A549 treated with ZK216348 at 1 μM for 4 hours (cell line): ENCODE data around the gene DUS3L. TPM values are rescaled to one million over a fixed set of nuclear protein-coding genes. Genes with fewer than 3 reads are reported as not detected.

Source experiments
- total RNA-seq: library from RNA; stranded (reverse); fragments of 200-300 nt; extraction: Qiagen RNA extraction; gene quantifications from 5 replicates; pipeline ENCODE4 v1.2.3, GENCODE V29; 2022; ENCODE audit warnings: low read depth

Gene DUS3L, protein sequence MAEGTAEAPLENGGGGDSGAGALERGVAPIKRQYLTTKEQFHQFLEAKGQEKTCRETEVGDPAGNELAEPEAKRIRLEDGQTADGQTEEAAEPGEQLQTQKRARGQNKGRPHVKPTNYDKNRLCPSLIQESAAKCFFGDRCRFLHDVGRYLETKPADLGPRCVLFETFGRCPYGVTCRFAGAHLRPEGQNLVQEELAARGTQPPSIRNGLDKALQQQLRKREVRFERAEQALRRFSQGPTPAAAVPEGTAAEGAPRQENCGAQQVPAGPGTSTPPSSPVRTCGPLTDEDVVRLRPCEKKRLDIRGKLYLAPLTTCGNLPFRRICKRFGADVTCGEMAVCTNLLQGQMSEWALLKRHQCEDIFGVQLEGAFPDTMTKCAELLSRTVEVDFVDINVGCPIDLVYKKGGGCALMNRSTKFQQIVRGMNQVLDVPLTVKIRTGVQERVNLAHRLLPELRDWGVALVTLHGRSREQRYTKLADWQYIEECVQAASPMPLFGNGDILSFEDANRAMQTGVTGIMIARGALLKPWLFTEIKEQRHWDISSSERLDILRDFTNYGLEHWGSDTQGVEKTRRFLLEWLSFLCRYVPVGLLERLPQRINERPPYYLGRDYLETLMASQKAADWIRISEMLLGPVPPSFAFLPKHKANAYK
- 29.2 to 35.5 TPM (median 32.6 TPM) in 5 replicates for total RNA-seq

DNA sequence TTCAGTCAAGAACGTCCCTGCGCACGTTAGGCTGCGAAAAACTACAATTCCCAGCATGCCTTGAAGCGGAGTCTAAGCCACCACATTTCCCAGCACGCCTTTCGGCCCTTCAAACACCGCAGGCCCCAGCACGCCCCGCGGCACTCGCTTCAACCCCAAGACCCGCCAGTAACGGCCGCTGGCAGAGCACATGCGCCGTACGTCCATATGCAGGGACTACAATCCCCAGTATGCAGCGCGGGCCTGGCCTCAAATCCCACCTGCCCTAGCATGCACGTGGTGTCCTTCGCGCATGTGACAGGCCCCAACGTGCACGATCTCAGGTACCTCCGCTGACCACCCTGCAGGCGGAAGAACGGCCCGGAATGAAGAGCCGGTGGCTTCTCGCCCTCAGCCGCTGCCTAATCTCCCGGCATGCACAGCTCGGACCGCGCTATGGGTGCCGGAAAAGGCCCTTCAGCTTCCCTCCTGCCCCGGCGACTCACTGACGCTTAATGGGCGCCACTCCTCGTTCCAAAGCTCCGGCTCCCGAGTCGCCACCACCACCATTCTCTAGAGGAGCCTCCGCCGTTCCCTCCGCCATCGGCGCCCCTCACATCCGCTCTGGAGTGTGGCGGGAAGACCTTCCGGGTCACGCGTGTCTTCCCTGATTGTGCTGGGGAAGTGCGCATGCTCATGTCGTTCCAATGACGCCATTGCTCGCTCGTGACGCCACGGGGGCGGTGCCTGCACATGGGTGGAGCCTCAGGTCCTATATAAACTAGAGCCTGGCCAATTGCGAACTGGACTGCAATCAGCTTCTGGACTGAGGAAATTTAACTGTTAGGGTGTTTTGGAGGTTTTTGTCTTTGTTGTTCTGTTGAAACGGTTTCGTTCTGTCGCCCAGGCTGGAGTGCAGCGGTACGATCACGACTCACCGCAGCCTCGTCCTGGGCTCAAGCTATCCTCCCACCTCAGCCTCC lies at the start of gene DUS3L:
DUS3L (minus strand) TSS at position 605 of the 962 bp plus-strand sequence; CDS start at position 583, 22 bp downstream.

GRCh38 chr19:5839065-5840017 lies 48.4 kb upstream of the DUS3L start, which contains the start of gene FUT6:
TSS of gene FUT6 (minus strand) at chr19:5839702. CDS start at chr19:5832567, 7,135 bp downstream.

GRCh38 chr19:5804516-5805461 lies 13.8 kb upstream of the DUS3L start, which contains the start of gene NRTN:
TSS of gene NRTN (plus strand) at chr19:5805067. CDS start at chr19:5824166, 19,099 bp downstream.

DNA sequence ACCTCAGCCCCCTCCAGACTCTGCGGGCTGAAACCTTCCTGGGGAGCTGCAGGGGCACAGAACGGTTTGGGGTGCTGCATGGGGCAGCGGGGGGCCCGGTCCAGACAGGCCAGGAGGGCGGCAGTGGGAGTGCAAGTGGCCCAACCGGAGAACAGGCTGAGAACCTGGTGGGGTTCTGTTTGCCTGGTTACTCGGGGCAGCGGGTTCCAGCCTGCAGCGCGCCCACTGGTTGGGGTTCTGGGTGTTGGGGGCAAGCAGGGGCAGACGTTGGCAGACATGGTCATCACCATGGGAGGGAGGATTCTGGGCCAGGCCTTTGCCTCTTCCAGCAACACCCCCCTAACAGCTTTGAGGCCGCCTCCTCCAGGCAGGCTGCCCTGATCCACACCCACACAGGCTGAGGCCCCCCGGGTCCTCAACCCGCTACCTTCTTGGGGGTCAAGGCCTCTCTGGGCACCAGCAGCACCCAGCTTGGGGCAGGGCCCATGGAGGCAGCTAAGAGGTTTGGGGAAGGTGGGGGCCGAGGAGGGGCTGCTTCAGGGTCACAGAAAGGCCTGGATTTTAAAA lies 6.3 kb downstream of the DUS3L start, which contains the start of gene PRR22:
PRR22 (minus strand) TSS at position 166 of the 567 bp plus-strand sequence; CDS start at position 80, 86 bp downstream.

Other genes starting within 250 kb of the DUS3L start
- gene TINCR, start 223.2 kb downstream of the DUS3L start, total RNA-seq, result 1.4 to 2.9 TPM (median 2.5 TPM) in 5 replicates
- 26.4 to 42.2 TPM (median 40.8 TPM) in 5 replicates for gene SAFB2, start 168.4 kb downstream of the DUS3L start, total RNA-seq
- gene SAFB, start 168.1 kb downstream of the DUS3L start, total RNA-seq, result 49.2 to 62.7 TPM (median 58.9 TPM) in 5 replicates
- 40.6 to 69.2 TPM (median 63.8 TPM) in 5 replicates for gene MICOS13, start 110.6 kb downstream of the DUS3L start, total RNA-seq
- gene HSD11B1L, start 110.1 kb downstream of the DUS3L start, total RNA-seq, result 4.3 to 5.0 TPM (median 4.6 TPM) in 5 replicates
- gene RPL36, start 100.9 kb downstream of the DUS3L start, total RNA-seq, result 676 to 817 TPM (median 781 TPM) in 5 replicates
- 40.9 to 63.7 TPM (median 63.2 TPM) in 5 replicates for gene LONP1, start 71.0 kb downstream of the DUS3L start, total RNA-seq
- not detected in 5 replicates for gene CATSPERD, start 70.5 kb downstream of the DUS3L start, total RNA-seq
- 1.2 to 2.7 TPM (median 2.5 TPM) in 5 replicates for gene PRR22, start 6.4 kb downstream of the DUS3L start, total RNA-seq
- gene NRTN, start 13.9 kb upstream of the DUS3L start, total RNA-seq, result 0.78 to 1.6 TPM (median 0.81 TPM) in 4 of 5 replicates, not detected in the other
- not detected in 5 replicates for gene FUT6, start 48.5 kb upstream of the DUS3L start, total RNA-seq
- 0.12 TPM in 1 of 5 replicates, not detected in the others for gene FUT3, start 60.3 kb upstream of the DUS3L start, total RNA-seq
- gene FUT5, start 79.4 kb upstream of the DUS3L start, total RNA-seq, result not detected in 5 replicates
- 164 to 293 TPM (median 272 TPM) in 5 replicates for gene NDUFA11, start 112.6 kb upstream of the DUS3L start, total RNA-seq
- 0.34 to 0.65 TPM (median 0.52 TPM) in 5 replicates for gene VMAC, start 113.7 kb upstream of the DUS3L start, total RNA-seq
- 0.27 to 2.1 TPM (median 1.2 TPM) in 5 replicates for gene CAPS, start 123.1 kb upstream of the DUS3L start, total RNA-seq
- gene RANBP3, start 187.0 kb upstream of the DUS3L start, total RNA-seq, result 37.1 to 44.6 TPM (median 42.7 TPM) in 5 replicates